K562 (cell line): ENCODE measurements around the gene RBM15. TPM values are rescaled to one million over a fixed set of nuclear protein-coding genes. Genes with fewer than 3 reads are reported as not detected.

Experiments
- ARNT ChIP-seq, 2 experiments: fragments of 450-650 bp; IDR thresholded peaks; 2 replicates each; pipeline ENCODE4 v1.6.1; 2016; ENCODE audit warnings: mild to moderate bottlenecking in 1 of 2
- CBFA2T2 ChIP-seq: fragments of 450-650 bp; conservative IDR thresholded peaks from 2 replicates; pipeline ENCODE4 v1.6.1; 2017; ENCODE audit warnings: mild to moderate bottlenecking
- CREM ChIP-seq: IDR thresholded peaks from 2 replicates; pipeline ENCODE4 v1.6.1; 2014; ENCODE audit warnings: antibody characterized with exemption, low read depth
- FOSL1 ChIP-seq: fragments of 200-800 bp; sonication (Bioruptor generic); conservative IDR thresholded peaks from 2 replicates; pipeline ENCODE4 v1.6.1; 2016; ENCODE audit warnings: missing genetic modification characterization, missing compliant biosample characterization
- MAFF ChIP-seq: IDR thresholded peaks from 2 replicates; pipeline ENCODE4 v1.6.1; 2012; ENCODE audit warnings: low read length, improper control_type of control experiment
- MYBL2 ChIP-seq, 2 experiments: fragments of 450-650 bp in 1 of 2; sonication (generic) in 1 of 2; formaldehyde crosslinking in 1 of 2; IDR thresholded peaks; 2 replicates each; pipeline versions ENCODE4 v1.6.1 to v1.8.1; 2017 to 2022; ENCODE audit warnings: borderline replicate concordance in 1 of 2, inconsistent platforms in 1 of 2, low read depth in 1 of 2, mild to moderate bottlenecking in 1 of 2, missing genetic modification reagents in 1 of 2, moderate library complexity in 1 of 2
- NEUROD1 ChIP-seq: fragments of 150-350 bp; IDR thresholded peaks from 2 replicates; pipeline ENCODE4 v1.6.1; 2014; ENCODE audit warnings: borderline replicate concordance, low read length, low read depth; ENCODE audit not compliant: partially characterized antibody
- SP1 ChIP-seq: sonication (generic); formaldehyde crosslinking; IDR thresholded peaks from 2 replicates; pipeline ENCODE4 v1.8.1; 2022; ENCODE audit warnings: mild to moderate bottlenecking, missing genetic modification reagents
- TCFL5 ChIP-seq: fragments of 250-450 bp; sonication (Bioruptor Pico); conservative IDR thresholded peaks from 2 replicates; pipeline ENCODE4 v1.6.1; 2021; ENCODE audit warnings: mild to moderate bottlenecking, moderate library complexity, matching md5 sums
- ZC3H4 ChIP-seq: sonication (generic); formaldehyde crosslinking; IDR thresholded peaks from 2 replicates; pipeline ENCODE4 v1.9.0; 2021; ENCODE audit warnings: missing genetic modification reagents, borderline replicate concordance
- ZNF121 ChIP-seq: sonication (generic); formaldehyde crosslinking; conservative IDR thresholded peaks from 2 replicates; pipeline ENCODE4 v1.8.0; 2022; ENCODE audit warnings: missing genetic modification reagents
- polyA plus RNA-seq, 8 experiments: library from polyadenylated mRNA; depleted of rRNA in 4 of 8; stranded (reverse) in 5 of 8; unstranded in 3 of 8; fragments of >200 nt; fragmentation: Nextera tagmentation in 2 of 8; fragmentation: Illumina TruSeq in 1 of 8; extraction: Ambion mirVana in 2 of 8; extraction: Trizol in 1 of 8; gene quantifications; 2 replicates each; pipeline versions ENCODE4 v1.2.1 to v1.2.3, GENCODE V29; 2011 to 2014; ENCODE audit warnings: inconsistent platforms in 1 of 8, missing spikeins in 1 of 8
- total RNA-seq, 7 experiments: library from RNA; depleted of rRNA in 6 of 7; stranded (reverse); fragments of >200 nt in 6 of 7; fragmentation: Illumina TruSeq in 2 of 7; extraction: Trizol in 2 of 7; gene quantifications; 2 replicates each; pipeline versions ENCODE4 v1.2.1 to v1.2.3, GENCODE V29; 2011 to 2021; ENCODE audit warnings: low replicate concordance in 1 of 7
- TF ChIP-seq, protein P1 (sequence below): fragments of 450-650 bp; IDR thresholded peaks from 2 replicates; pipeline ENCODE4 v1.6.1; 2016; ENCODE audit warnings: missing biosample characterization, missing genetic modification characterization
- TF ChIP-seq, protein P2 (sequence below): IDR thresholded peaks from 2 replicates; pipeline ENCODE4 v1.6.1; 2012; ENCODE audit warnings: low read depth, low read length, improper control_type of control experiment, borderline replicate concordance
- TF ChIP-seq, protein P3 (sequence below): fragments of 450-650 bp; formaldehyde crosslinking; IDR thresholded peaks from 2 replicates; pipeline ENCODE4 v1.4.0; 2020; ENCODE audit warnings: mild to moderate bottlenecking, mixed read lengths
- TF ChIP-seq, protein P4 (sequence below): fragments of 450-650 bp; IDR thresholded peaks from 2 replicates; pipeline ENCODE4 v1.6.1; 2018; ENCODE audit not compliant: partially characterized antibody
- TF ChIP-seq, protein P5 (sequence below): fragments of 450-650 bp; IDR thresholded peaks from 2 replicates; pipeline ENCODE4 v1.6.1; 2016
- TF ChIP-seq, protein P6 (sequence below): sonication (generic); formaldehyde crosslinking; IDR thresholded peaks from 2 replicates; pipeline ENCODE4 v1.5.0; 2020; ENCODE audit warnings: missing genetic modification reagents

The RBM15 gene
- total and polyA plus RNA-seq, 9 of the 15 experiments (the other 6 are each of a cell fraction or from before 2014, with no cell fraction given) = 2.4 to 63.4 (median 28.2) TPM

DNA sequence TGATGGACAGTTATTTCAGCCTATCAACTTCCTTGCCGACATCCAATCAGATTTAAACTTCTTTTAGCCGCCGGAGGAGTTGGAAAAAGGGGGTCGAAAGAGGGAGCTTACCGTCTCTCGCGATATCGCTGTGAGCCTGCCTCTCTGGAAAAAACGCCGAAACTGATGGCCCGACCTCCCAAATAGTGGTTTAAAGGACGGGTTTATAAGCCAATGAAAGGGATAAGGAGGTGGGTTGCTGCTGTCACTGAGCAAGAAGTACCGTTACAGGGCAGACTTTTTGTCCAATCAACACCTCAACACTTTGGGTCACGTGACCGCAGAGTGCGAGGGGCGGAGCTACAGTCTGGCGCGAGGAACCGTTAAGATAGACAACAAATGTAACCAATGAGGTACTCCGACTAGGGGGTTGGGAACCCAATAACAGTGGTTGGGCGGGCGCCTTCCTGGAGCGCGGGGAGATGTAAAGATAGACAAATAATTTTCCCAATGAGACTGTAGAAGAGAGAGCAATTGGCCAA lies at the start of gene RBM15 (continued):
- TF ChIP-seq ARNT (IDR thresholded peaks at IDR 0.05) (peak in 1 of 2 experiments; percentile 86; a peak in 2 of 4 replicates), MYBL2 (IDR thresholded peaks at IDR 0.05; ENCODE audit: low read depth) (peak; percentile 99), MYBL2 (CRISPR knock-in tag; IDR thresholded peaks at IDR 0.05; ENCODE audit: borderline replicate concordance) (no peak; the same call in 1 of the 2 replicates), CREM (peak; percentile 34), TCFL5 (CRISPR knock-in tag) (0 out of 2 replicates have a peak, but pooled peaks have one; percentile 46), CBFA2T2 (peak; percentile 99), FOSL1 (tag) (peak; percentile 43), ZNF121 (CRISPR knock-in tag) (no peak), NEUROD1 (peak; percentile 92), SP1 (peak; percentile 79), MAFF (peak; percentile 86), ZC3H4 (no peak)
- TF ChIP-seq, protein P1, sequence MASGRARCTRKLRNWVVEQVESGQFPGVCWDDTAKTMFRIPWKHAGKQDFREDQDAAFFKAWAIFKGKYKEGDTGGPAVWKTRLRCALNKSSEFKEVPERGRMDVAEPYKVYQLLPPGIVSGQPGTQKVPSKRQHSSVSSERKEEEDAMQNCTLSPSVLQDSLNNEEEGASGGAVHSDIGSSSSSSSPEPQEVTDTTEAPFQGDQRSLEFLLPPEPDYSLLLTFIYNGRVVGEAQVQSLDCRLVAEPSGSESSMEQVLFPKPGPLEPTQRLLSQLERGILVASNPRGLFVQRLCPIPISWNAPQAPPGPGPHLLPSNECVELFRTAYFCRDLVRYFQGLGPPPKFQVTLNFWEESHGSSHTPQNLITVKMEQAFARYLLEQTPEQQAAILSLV = no peak
- TF ChIP-seq, protein P2, sequence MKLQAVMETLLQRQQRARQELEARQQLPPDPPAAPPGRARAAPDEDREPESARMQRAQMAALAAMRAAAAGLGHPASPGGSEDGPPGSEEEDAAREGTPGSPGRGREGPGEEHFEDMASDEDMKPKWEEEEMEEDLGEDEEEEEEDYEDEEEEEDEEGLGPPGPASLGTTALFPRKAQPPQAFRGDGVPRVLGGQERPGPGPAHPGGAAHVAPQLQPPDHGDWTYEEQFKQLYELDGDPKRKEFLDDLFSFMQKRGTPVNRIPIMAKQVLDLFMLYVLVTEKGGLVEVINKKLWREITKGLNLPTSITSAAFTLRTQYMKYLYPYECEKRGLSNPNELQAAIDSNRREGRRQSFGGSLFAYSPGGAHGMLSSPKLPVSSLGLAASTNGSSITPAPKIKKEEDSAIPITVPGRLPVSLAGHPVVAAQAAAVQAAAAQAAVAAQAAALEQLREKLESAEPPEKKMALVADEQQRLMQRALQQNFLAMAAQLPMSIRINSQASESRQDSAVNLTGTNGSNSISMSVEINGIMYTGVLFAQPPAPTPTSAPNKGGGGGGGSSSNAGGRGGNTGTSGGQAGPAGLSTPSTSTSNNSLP = 0 out of 2 replicates have a peak, but pooled peaks have one; percentile 41
- TF ChIP-seq, protein P3, sequence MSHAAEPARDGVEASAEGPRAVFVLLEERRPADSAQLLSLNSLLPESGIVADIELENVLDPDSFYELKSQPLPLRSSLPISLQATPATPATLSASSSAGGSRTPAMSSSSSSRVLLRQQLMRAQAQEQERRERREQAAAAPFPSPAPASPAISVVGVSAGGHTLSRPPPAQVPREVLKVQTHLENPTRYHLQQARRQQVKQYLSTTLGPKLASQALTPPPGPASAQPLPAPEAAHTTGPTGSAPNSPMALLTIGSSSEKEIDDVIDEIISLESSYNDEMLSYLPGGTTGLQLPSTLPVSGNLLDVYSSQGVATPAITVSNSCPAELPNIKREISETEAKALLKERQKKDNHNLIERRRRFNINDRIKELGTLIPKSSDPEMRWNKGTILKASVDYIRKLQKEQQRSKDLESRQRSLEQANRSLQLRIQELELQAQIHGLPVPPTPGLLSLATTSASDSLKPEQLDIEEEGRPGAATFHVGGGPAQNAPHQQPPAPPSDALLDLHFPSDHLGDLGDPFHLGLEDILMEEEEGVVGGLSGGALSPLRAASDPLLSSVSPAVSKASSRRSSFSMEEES (CRISPR knock-in tag) = peak; percentile 100
- TF ChIP-seq, protein P4, sequence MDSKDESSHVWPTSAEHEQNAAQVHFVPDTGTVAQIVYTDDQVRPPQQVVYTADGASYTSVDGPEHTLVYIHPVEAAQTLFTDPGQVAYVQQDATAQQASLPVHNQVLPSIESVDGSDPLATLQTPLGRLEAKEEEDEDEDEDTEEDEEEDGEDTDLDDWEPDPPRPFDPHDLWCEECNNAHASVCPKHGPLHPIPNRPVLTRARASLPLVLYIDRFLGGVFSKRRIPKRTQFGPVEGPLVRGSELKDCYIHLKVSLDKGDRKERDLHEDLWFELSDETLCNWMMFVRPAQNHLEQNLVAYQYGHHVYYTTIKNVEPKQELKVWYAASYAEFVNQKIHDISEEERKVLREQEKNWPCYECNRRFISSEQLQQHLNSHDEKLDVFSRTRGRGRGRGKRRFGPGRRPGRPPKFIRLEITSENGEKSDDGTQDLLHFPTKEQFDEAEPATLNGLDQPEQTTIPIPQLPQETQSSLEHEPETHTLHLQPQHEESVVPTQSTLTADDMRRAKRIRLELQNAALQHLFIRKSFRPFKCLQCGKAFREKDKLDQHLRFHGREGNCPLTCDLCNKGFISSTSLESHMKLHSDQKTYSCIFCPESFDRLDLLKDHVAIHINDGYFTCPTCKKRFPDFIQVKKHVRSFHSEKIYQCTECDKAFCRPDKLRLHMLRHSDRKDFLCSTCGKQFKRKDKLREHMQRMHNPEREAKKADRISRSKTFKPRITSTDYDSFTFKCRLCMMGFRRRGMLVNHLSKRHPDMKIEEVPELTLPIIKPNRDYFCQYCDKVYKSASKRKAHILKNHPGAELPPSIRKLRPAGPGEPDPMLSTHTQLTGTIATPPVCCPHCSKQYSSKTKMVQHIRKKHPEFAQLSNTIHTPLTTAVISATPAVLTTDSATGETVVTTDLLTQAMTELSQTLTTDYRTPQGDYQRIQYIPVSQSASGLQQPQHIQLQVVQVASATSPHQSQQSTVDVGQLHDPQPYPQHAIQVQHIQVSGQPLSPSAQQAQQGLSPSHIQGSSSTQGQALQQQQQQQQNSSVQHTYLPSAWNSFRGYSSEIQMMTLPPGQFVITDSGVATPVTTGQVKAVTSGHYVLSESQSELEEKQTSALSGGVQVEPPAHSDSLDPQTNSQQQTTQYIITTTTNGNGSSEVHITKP = peak; percentile 57
- TF ChIP-seq, protein P5, sequence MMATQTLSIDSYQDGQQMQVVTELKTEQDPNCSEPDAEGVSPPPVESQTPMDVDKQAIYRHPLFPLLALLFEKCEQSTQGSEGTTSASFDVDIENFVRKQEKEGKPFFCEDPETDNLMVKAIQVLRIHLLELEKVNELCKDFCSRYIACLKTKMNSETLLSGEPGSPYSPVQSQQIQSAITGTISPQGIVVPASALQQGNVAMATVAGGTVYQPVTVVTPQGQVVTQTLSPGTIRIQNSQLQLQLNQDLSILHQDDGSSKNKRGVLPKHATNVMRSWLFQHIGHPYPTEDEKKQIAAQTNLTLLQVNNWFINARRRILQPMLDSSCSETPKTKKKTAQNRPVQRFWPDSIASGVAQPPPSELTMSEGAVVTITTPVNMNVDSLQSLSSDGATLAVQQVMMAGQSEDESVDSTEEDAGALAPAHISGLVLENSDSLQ = peak; percentile 99
- TF ChIP-seq, protein P6, sequence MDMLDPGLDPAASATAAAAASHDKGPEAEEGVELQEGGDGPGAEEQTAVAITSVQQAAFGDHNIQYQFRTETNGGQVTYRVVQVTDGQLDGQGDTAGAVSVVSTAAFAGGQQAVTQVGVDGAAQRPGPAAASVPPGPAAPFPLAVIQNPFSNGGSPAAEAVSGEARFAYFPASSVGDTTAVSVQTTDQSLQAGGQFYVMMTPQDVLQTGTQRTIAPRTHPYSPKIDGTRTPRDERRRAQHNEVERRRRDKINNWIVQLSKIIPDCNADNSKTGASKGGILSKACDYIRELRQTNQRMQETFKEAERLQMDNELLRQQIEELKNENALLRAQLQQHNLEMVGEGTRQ = peak; percentile 97
